ENCODE results near the gene C4orf50. TPM values are rescaled to one million over a fixed set of nuclear protein-coding genes. Genes with fewer than 3 reads are reported as not detected.

C4orf50 gene
- total RNA-seq, 4 donors from 2014 or later: 0.14 to 4.9 (median 0.32) TPM; not detected in 1

GRCh38 chr4:5895287-5895686 lies 122.9 kb downstream of the C4orf50 start:
- intact Hi-C loops (cut with DNase I; ENCODE audit: low total_unique reads): no loop called here

GRCh38 chr4:5894266-5894665 lies 124.0 kb downstream of the C4orf50 start:
- WGBS, 2 donors (ENCODE audit: low coverage in 1 of 2): 32% methylated on average over 7 of the region's 7 CpGs; no CpG with 5 or more reads in 1 of the 2 donors
- intact Hi-C loops (cut with DNase I; ENCODE audit: low total_unique reads) (no loop called here), in situ Hi-C loops (cut with MboI; ENCODE audit: low pct_ligation_motif_present in 1 of 4, low pct_unique_long_range_greater_than_20kb in 1 of 4, low sequenced_read_pairs in 3 of 4) (no loop called here)
- Histone ChIP-seq H3K36me3 (no peaks in the 10 kb centered on the region), H3K27me3 (peaks cover 82% of the 10 kb centered on the region), H3K4me3 (no peak overlapping the region), H3K9me3 (no peaks in the 10 kb centered on the region), H3K27ac (no peak overlapping the region), H3K4me1 (peaks cover 0 to 7% (median 0%) of the 10 kb centered on the region in 4 donors)
- TF ChIP-seq POLR2A (IDR thresholded peaks at IDR 0.05) (no peak), POLR2AphosphoS5 (IDR thresholded peaks at IDR 0.05) (no peak), EP300 (IDR thresholded peaks at IDR 0.05; ENCODE audit: low read depth) (no peak), CTCF (IDR thresholded peaks at IDR 0.05) (no peak)
- DNase-seq: no peak

More at GRCh38 chr4:5895287-5895686, 122.9 kb downstream of the C4orf50 start:
- peaks cover 77% of the 10 kb centered on the region for H3K27me3 ChIP-seq
- DNase-seq: no peak
- H3K36me3 ChIP-seq: no peaks in the 10 kb centered on the region
- TF ChIP-seq EP300 (IDR thresholded peaks at IDR 0.05; ENCODE audit: low read depth): no peak
- TF ChIP-seq CTCF (IDR thresholded peaks at IDR 0.05): no peak
- TF ChIP-seq POLR2AphosphoS5 (IDR thresholded peaks at IDR 0.05): no peak
- TF ChIP-seq POLR2A (IDR thresholded peaks at IDR 0.05): no peak
- no peak overlapping the region for H3K27ac ChIP-seq
- in situ Hi-C loops (cut with MboI; ENCODE audit: low pct_ligation_motif_present in 1 of 4, low pct_unique_long_range_greater_than_20kb in 1 of 4, low sequenced_read_pairs in 3 of 4): no loop called here
- H3K4me1 ChIP-seq: peaks cover 0 to 3% (median 0%) of the 10 kb centered on the region in 4 donors
- H3K9me3 ChIP-seq: no peaks in the 10 kb centered on the region
- WGBS, 2 donors (ENCODE audit: low coverage in 1 of 2): 0 to 71% methylated on average over 1 to 4 of the region's 4 CpGs
- no peak overlapping the region for H3K4me3 ChIP-seq

- Histone ChIP-seq H3K4me1 (peaks cover 0 to 11% (median under 1%) of the 10 kb centered on the region in 4 donors), H3K9me3 (no peaks in the 10 kb centered on the region), H3K36me3 (no peaks in the 10 kb centered on the region), H3K27me3 (peaks cover 89% of the 10 kb centered on the region), H3K27ac (no peak overlapping the region), H3K4me3 (no peak overlapping the region)
- WGBS, 2 donors (ENCODE audit: low coverage in 1 of 2): 78 to 86% methylated on average over 4 to 8 of the region's 8 CpGs
- no peak for DNase-seq
- intact Hi-C loops (cut with DNase I; ENCODE audit: low total_unique reads) (no loop called here), in situ Hi-C loops (cut with MboI; ENCODE audit: low pct_ligation_motif_present in 1 of 4, low pct_unique_long_range_greater_than_20kb in 1 of 4, low sequenced_read_pairs in 3 of 4) (no loop called here)
- no peak for TF ChIP-seq EP300 (IDR thresholded peaks at IDR 0.05; ENCODE audit: low read depth)
- TF ChIP-seq CTCF (IDR thresholded peaks at IDR 0.05): no peak
- no peak for TF ChIP-seq POLR2AphosphoS5 (IDR thresholded peaks at IDR 0.05)
- TF ChIP-seq POLR2A (IDR thresholded peaks at IDR 0.05): no peak
These were observed 124.6 kb downstream of the C4orf50 start for GRCh38 chr4:5893591-5893990.

GRCh38 chr4:5893004-5893580 lies 125.1 kb downstream of the C4orf50 start, which contains the start of gene CRMP1:
Gene CRMP1, minus strand, starts transcription at chr4:5893086. Its CDS starts 117 bp downstream, at chr4:5892969.
- Histone ChIP-seq H3K9me3 (no peaks in the 10 kb centered on the region), H3K4me3 (no peak within 1 kb of the TSS), H3K27me3 (peaks cover 92% of the 10 kb centered on the region), H3K27ac (no peak within 1 kb of the TSS), H3K36me3 (no peaks in the 10 kb centered on the region), H3K4me1 (peaks cover 0 to 16% (median 6%) of the 10 kb centered on the region in 4 donors)
- no peak for DNase-seq
- TF ChIP-seq CTCF (IDR thresholded peaks at IDR 0.05) (no peak), POLR2A (IDR thresholded peaks at IDR 0.05) (no peak), EP300 (IDR thresholded peaks at IDR 0.05; ENCODE audit: low read depth) (no peak), POLR2AphosphoS5 (IDR thresholded peaks at IDR 0.05) (no peak)
- in situ Hi-C loops (cut with MboI; ENCODE audit: low pct_ligation_motif_present in 1 of 4, low pct_unique_long_range_greater_than_20kb in 1 of 4, low sequenced_read_pairs in 3 of 4): no loop called here
- intact Hi-C loops (cut with DNase I; ENCODE audit: low total_unique reads): no loop called here
- WGBS, 2 donors (ENCODE audit: low coverage in 1 of 2): 27 to 40% methylated on average over 1 to 24 of the region's 67 CpGs
